GM19455 (cell line): ENCODE measurements around the gene SEMA6B.
"Not testable (repeated sequence)": the region's sequence is repeated elsewhere in the genome, so short reads cannot be mapped to it uniquely, and the experiment has no call there.

ENCODE experiments used
- ATAC-seq: cut with Tn5 transposase; IDR thresholded peaks from one replicate; pipeline ENCODE4 v1.9.1; 2021; ENCODE audit not compliant: unreplicated experiment

SEMA6B gene

GRCh38 chr19:4527377-4527776 is 32.1 kb downstream of the SEMA6B start:
- ATAC-seq, result not testable (repeated sequence)

GRCh38 chr19:4525563-4526002 is 33.9 kb downstream of the SEMA6B start:
- no peak for ATAC-seq

- no peak for ATAC-seq
These were observed 34.5 kb downstream of the SEMA6B start for GRCh38 chr19:4524808-4525562.

DNA sequence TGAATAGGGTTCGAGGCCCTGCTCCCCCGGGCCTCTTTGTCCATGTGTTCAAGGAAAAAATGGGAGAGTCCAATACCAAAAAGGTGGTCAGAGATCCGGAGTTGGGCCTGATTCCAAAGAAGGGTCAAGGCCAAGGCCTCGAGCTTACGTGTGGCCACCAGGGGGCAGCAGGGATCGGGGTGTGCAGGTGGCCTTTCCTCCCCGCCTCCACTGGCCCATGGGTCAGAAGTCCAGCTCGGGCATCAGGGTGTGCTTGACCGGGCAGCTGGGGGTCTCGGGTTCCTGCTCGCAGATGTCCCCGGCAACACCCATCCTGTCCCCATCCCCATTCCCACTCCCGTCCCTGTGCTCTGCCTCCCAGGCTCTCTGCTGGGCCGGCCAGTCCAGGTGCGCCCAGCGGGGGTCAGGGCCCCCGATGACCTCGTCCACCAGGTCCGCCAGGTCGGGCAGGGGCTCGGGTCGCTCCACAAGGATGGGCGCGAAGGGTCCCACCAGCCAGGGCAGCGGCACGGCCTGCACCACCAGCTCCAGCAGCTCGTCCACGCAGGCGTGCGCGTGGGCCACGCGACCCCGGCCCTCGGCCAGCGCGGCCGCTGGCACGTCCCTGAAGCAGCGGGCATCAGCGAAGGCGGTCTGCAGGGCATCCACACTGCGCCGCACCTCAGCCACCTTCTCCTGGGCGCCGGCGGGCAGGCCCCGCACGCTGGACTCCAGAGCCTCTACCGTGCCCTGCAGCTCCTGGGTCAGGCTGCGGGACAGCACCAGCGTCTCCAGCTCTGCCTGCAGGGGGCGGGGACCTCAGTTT is 36.0 kb downstream of the SEMA6B start:
- no peak for ATAC-seq

- ATAC-seq, result no peak
These were observed 37.0 kb downstream of the SEMA6B start for GRCh38 chr19:4522291-4523002.

GRCh38 chr19:4521888-4522242 is 37.6 kb downstream of the SEMA6B start:
- ATAC-seq, result no peak

- ATAC-seq, result no peak
These were observed 38.2 kb downstream of the SEMA6B start for GRCh38 chr19:4521170-4521887.

DNA sequence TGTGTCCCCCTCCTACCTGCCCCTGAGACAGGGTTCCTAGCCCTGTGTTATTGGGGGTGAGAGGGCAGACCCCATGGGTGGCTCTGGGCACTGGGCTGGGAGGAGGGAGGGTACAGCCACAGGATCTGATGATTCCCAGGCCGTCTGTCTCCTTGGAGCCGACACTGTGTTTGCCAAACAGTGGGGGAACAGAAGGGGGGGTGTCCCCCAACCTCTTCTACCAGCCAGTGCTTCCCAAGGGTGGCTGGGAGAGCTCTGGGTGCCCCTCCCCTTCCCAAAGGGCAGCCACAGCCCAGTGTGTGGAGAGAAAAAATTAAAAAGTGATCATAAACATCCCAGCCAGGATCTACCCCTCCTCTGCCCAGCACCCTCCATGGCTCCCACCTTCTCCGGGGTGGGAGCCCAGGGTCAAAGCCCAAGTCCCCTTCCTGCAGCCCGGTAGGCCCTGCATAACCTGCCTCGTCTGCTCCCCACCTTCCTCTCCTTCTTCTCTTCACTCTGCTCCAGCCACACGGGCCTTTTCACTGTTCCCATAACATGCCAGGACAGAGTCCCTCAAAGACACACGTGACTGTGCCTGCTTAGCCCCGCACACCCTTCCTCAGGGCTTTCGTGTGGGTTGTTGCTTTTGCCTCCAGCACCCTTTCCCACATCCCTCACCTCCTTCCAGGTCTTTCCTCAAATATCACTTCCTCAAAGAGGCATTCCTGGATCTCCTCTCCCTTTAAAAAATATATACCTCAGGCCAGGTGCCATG is 39.8 kb downstream of the SEMA6B start:
- ATAC-seq, result no peak

GRCh38 chr19:4519172-4519496 is 40.4 kb downstream of the SEMA6B start:
- no peak for ATAC-seq

GRCh38 chr19:4518345-4519171 is 40.9 kb downstream of the SEMA6B start, which contains the start of gene PLIN4:
Gene PLIN4, minus strand, starts transcription at chr19:4518486. Its CDS starts 214 bp downstream, at chr19:4518272.
- no peak for ATAC-seq

- no peak for ATAC-seq
These were observed 41.9 kb downstream of the SEMA6B start for GRCh38 chr19:4517451-4518057.

DNA sequence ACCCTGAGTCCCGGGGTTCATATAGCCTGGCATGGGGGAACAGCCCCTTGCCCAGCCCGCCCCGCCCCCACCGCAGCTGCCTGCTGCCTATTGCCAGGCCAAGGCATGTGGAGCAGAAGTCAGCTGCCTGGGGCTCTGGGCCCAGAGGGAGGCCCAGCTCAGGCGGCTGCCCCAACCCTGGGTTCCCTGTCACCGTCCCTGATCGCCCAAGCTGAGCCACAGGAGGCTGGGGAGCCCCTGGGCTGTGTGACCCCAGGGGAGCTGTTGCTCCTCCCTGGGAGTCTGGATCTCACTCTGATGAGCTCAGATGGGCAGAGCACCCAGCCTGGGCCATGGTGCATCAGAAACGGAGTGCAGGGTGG is 42.6 kb downstream of the SEMA6B start:
- no peak for ATAC-seq

DNA sequence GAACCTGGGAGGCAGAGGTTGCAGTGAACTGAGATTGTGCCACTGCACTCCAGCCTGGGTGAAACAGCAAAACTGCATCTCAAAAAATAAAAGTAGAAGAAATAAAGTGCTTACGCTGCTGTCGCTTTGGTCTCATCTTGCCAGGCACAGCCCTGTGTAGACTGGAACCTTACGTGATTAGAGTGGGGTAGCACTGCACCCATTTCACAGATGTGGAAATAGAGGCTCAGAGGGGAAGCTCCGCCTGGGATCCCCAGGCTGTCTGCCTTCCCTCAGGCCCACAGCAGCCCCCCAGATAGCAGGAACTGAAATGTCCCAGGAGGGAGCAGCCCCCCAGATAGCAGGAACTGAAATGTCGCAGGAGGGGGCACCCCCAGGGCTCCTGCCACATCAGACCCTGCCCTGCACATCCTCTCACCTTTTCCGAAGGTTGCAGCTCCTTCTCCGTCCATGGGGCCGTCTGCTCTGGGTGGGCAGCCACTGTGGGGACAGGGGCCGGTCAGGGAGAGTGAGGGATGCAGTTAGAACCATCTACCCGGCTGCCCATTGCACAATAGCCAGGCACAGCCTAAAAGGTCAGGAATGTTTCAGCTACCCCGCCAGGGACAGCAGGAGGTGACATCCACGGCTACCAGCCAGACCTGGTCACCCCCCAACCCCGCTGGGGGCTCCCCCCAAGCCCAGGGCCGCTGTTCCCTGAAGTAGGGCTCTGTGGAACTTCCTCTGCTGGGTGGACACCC is 43.1 kb downstream of the SEMA6B start:
- no peak for ATAC-seq

DNA sequence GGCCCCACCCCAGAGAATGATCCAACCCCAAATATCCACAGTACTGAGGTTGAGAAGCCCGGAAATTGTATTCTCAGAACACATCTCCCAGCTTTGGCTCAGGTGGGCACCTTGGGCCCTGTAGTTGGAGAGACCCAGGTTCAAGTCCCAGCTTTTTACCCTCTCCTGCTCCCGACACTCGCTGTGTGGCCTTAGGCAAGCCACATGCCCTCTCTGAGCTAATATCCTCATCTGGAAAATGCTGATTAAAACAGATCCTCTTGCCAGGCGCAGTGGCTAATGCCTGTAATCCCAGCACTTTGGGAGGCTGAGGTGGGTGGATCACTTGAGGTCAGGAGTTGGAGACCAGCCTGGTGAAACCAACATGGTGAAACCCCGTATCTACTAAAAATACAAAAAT is 43.8 kb downstream of the SEMA6B start:
- ATAC-seq, result no peak

DNA sequence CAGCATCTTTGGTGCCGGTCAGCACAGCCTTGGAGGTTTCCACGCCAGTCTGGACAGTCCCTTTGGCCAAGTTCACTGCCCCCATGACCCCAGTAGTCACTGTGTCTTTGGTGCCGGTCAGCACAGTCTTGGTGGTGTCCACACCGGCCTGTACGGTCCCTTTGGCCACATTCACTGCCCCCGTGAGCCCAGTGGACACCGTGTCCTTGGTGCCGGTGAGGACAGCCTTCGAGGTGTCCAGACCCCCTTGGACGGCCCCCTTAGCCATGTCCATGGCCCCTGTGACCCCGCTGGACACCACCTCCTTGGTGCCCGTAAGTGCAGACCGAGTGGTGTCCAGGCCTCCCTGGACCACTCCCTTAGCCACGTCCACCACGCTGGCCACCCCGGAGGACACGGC is 46.2 kb downstream of the SEMA6B start:
- no peak for ATAC-seq

DNA sequence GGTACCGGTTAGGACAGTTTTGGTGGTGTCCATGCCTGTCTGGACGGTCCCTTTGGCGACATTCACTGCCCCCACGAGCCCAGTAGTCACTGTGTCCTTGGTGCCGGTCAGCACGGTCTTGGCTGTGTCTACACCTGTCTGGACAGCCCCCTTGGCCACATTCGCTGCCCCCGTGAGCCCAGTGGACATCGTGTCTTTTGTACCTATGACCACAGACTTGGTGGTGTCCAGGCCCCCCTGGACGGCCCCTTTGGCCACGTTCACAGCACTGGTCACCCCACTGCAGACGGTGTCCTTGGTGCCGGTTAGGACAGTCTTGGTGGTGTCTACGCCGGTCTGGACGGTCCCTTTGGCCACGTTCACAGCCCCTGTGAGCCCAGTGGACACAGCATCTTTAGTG is 47.4 kb downstream of the SEMA6B start:
- ATAC-seq, result no peak

- no peak for ATAC-seq
These were observed 48.0 kb downstream of the SEMA6B start for GRCh38 chr19:4511300-4512054.
